ENCODE measurements around the gene D2HGDH.

DNA sequence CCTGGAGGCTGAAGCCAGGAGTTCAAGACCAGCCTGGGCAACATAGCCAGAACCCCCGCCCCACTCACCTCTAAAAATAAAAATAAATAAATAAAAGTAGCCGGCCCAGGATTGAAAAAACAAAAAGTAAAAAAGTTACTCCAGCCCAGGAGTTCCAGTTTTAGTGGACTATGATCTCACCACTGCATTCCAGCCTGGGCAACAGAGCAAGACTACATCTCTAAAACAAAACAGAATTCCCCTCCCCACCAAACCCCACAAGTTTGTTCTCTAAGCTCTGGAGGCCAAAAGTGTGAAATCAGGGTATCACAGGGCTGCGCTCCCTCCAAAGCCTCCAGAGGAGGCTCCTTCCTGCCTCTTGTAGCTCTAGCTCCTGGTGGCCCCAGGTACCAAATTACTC is 1.7 kb downstream of the D2HGDH start:
- TF ChIP-seq POLR2AphosphoS5 (IDR thresholded peaks at IDR 0.05; ENCODE audit: low read depth, low read length): no peak
- TF ChIP-seq POLR2A (IDR thresholded peaks at IDR 0.05; ENCODE audit: low read depth, low read length): no peak
